GM19467 (cell line): ENCODE data around the gene AGTRAP.

Experiments used
- ATAC-seq: cut with Tn5 transposase; IDR thresholded peaks from one replicate; pipeline ENCODE4 v1.9.1; 2021; ENCODE audit warnings: mild to moderate bottlenecking, moderate library complexity; ENCODE audit not compliant: unreplicated experiment

AGTRAP gene

DNA sequence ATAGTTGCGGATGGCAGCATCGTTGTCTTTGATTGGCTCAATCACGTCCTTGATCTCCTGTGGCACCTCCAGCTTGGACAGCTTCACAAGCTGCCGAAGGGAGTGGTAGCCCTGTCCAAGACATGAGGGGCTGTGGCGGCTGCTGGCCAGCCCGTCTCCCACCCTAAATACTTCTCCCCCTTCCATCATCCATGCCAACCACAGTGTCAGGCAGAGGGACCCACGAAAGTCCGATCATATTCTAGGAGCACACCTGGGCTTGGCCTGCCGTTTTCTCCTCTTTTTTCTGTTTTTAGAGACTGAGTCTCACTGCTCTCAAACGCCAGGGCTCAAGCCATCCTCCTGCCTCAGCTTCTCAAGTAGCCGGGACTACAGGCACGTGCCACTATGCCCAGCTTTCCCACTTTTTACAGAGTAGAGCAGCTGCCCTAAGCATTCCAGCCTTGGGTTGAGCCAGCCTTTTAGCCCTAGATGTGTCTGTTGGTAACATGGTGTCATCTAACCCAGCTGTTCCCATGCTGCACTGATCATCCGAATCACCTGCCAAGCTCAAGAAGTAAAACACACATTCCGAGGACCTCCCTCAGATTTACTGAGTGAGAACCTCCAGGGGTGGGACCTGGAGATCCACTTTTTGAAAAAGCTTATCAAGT is 59.4 kb downstream of the AGTRAP start:
- no peak for ATAC-seq

DNA sequence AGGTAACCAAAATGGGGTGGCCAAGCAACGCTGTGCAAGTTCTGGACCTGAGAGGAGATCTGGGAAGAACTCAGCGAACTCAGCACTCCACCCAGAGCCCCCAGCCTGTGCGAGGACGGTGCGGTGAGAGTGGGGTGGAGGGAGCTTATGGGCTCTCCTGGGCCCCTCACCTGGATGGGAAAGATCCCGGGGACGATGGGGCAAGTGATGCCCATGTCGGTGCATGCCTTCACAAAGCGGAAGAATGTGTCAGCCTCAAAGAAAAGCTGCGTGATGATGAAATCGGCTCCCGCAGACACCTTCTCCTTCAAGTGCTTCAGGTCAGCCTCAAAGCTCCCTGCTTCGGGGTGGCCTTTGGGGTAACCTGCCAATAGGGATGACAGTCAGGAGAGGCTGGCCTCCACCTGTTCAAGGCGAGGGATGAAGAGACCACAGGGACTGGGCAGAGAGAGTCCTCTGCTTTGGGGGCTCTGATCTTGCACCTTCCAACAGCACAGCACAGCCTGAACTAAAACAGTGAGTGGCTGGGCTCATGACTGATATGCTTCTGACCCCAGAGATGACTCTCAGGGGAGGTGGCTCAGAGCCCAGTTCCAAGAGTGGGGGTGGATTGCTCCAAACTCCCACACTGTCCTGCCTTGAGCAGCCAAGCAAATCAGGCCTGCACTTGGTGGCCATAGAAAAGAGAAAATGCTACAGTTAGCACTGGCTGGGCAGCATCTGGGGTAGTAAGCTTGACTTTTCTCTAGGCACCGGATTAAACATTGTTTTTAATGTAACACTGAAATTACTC is 60.3 kb downstream of the AGTRAP start:
- ATAC-seq = no peak

DNA sequence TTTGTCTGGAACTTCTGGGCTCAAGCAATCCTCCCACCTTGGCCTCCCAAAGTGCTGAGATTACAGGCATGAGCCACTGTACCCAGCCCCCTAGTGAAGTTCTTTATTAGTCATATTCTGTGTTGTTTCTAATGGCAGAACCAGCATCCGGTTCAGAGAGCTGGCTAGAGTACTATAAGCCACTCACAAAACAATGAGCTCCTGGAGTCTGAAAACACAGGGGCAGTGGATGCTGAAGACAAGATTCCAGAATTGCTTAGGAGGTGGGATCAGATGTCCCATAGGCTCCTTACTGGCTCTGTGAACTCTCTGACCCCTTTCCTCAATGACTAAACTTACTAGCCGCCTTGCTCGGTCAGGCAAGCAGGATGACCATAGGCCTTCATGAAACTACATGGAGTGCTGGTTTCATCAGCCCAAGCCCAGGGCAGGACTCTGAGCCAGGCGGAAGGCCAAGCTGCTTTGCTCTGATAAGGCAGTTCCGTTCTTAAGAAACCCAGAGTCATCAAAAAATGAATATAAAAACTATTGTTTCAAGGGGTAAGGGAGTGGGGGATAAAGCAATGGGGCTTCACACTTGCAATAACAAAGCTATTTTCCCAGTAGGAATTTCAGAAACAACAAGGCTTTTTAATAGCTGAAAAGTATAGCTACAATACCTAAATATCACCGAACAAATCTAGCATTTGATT is 61.7 kb downstream of the AGTRAP start:
- ATAC-seq = no peak

DNA sequence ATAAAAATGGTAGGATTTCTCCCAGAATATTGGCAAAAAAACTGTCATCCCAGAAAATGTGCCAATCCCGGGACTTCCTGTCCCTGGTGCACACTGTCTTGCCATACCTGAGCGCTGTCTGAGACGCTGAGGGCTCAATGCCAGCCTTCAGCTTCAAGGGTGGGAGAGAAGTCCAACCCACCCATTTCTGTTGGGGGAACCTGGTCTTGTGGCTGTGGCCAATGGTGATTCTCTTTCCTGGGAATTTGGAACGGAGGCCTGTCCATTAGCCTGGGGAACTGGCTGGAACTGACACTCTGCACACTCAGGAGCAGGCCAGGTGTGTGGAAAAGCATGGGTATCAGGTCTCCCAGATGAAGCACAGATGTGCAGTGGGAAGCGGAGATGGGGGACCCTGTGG is 63.2 kb downstream of the AGTRAP start:
- ATAC-seq = no peak

DNA sequence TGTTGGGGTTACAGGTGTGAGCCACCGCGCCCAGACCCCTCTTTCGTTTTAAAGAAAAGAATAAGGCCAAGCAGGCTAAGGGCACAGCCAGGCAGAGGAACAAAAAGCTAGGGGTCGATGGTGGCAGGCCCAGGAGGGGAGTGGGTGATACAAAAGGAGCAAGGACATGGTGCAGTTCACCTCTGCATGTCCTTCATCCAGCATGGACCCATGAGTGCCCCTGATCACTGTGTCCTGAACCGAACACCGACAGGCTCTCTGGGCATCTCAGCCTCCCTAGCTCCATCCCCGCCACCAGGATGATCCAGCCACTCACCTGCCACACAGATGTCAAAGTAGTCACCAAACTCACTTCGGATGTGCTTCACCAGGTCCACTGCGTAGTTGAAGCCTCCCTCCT is 64.0 kb downstream of the AGTRAP start:
- no peak for ATAC-seq

DNA sequence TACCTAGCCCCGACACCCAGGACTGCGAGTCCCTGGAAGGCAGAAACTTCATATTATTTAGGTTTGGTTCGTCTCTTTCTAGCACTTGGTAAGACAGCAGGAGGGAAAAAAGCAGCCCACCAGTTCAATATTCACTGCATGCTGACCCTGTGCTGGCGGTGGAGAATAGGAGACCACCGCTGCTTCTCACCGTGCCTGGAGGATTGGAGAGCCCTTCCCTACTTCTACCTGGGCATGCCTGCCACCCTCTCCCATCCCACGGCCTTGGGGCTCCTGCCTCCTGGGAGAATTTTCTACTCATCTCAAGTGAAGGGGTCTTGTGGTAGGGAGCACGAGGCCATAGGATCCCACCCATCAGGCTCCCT is 64.4 kb downstream of the AGTRAP start:
- no peak for ATAC-seq
